Mesenchymal stem cell (in vitro differentiated cells and primary cell): Measurements from ENCODE around the gene GP9.

ENCODE experiments used
- DNase-seq: peaks from one replicate; pipeline ENCODE4 v3.0.0-alpha.2; 2013
- H2AFZ ChIP-seq: one replicate; pipeline ENCODE4 v1.6.1; 2013; ENCODE audit warnings: low read depth, mild to moderate bottlenecking, control low read depth, inconsistent platforms, low read length, moderate library complexity
- H2AK5ac ChIP-seq: 2 replicates; pipeline ENCODE4 v1.6.1; 2013; ENCODE audit warnings: low read length, moderate library complexity, mild to moderate bottlenecking, inconsistent platforms; ENCODE audit not compliant: severe bottlenecking
- H2BK120ac ChIP-seq: one replicate; pipeline ENCODE4 v1.6.1; 2013; ENCODE audit warnings: low read depth, mild to moderate bottlenecking, inconsistent platforms, low read length, moderate library complexity
- H2BK12ac ChIP-seq, 2 experiments: one replicate each; pipeline ENCODE4 v1.6.1; 2013; ENCODE audit warnings: inconsistent platforms in 2 of 2, low read length in 2 of 2, mild to moderate bottlenecking in 2 of 2, moderate library complexity in 2 of 2, control low read depth in 1 of 2
- H2BK15ac ChIP-seq: one replicate; pipeline ENCODE4 v1.6.1; 2013; ENCODE audit warnings: mild to moderate bottlenecking, low read depth, inconsistent platforms; ENCODE audit not compliant: poor library complexity, severe bottlenecking
- H2BK5ac ChIP-seq: 2 replicates; pipeline ENCODE4 v1.6.1; 2013; ENCODE audit warnings: low read depth, mild to moderate bottlenecking, low read length, control low read depth, inconsistent platforms; ENCODE audit not compliant: poor library complexity, severe bottlenecking
- H3K14ac ChIP-seq, 2 experiments: one replicate each; pipeline ENCODE4 v1.6.1; 2013; ENCODE audit warnings: inconsistent platforms in 2 of 2, low read length in 2 of 2, control low read depth in 1 of 2, mild to moderate bottlenecking in 1 of 2, moderate library complexity in 1 of 2
- H3K18ac ChIP-seq, 2 experiments: one replicate each; pipeline ENCODE4 v1.6.1; 2013; ENCODE audit warnings: inconsistent platforms in 2 of 2, low read length in 2 of 2, control low read depth in 1 of 2, low read depth in 1 of 2, mild to moderate bottlenecking in 1 of 2
- H3K23ac ChIP-seq, 2 experiments: one replicate each; pipeline ENCODE4 v1.6.1; 2013; ENCODE audit warnings: inconsistent platforms in 2 of 2, low read length in 2 of 2, mild to moderate bottlenecking in 2 of 2, moderate library complexity in 2 of 2, control low read depth in 1 of 2
- H3K27ac ChIP-seq: 2 replicates; pipeline ENCODE4 v1.5.1; 2013; ENCODE audit warnings: mild to moderate bottlenecking, moderate library complexity, low read length, control low read depth, inconsistent platforms; ENCODE audit not compliant: poor library complexity, severe bottlenecking
- H3K27me3 ChIP-seq, 2 experiments: 2 replicates each; pipeline versions ENCODE4 v1.6.1 to v1.7.0; 2013; ENCODE audit warnings: low read length in 2 of 2, mild to moderate bottlenecking in 2 of 2, moderate library complexity in 2 of 2, control low read depth in 1 of 2, inconsistent platforms in 1 of 2; ENCODE audit not compliant: control insufficient read depth in 1 of 2, insufficient read depth in 1 of 2
- H3K36me3 ChIP-seq, 2 experiments: 2 replicates each; pipeline versions ENCODE4 v1.6.1 to v1.7.0; 2013; ENCODE audit warnings: low read length in 2 of 2, control low read depth in 1 of 2, inconsistent platforms in 1 of 2, low read depth in 1 of 2, mild to moderate bottlenecking in 1 of 2; ENCODE audit not compliant: insufficient read depth in 2 of 2, control insufficient read depth in 1 of 2
- H3K4ac ChIP-seq, 2 experiments: one replicate each; pipeline ENCODE4 v1.6.1; 2013; ENCODE audit warnings: inconsistent platforms in 2 of 2, low read length in 2 of 2, mild to moderate bottlenecking in 2 of 2, moderate library complexity in 2 of 2, control low read depth in 1 of 2, low read depth in 1 of 2
- H3K4me1 ChIP-seq: 2 replicates; pipeline ENCODE4 v1.6.1; 2013; ENCODE audit warnings: low read depth, low read length, control low read depth; ENCODE audit not compliant: control insufficient read depth, insufficient read depth
- H3K4me2 ChIP-seq: 2 replicates; pipeline ENCODE4 v1.6.1; 2013; ENCODE audit warnings: low read length, mild to moderate bottlenecking, inconsistent platforms; ENCODE audit not compliant: poor library complexity, severe bottlenecking
- H3K4me3 ChIP-seq, 2 experiments: 2 replicates each; pipeline versions ENCODE4 v1.5.1 to v1.7.0; 2013; ENCODE audit warnings: low read length in 2 of 2, mild to moderate bottlenecking in 2 of 2, control low read depth in 1 of 2, low read depth in 1 of 2; ENCODE audit not compliant: insufficient read depth in 1 of 2
- H3K79me1 ChIP-seq: replicated peaks from 2 replicates; pipeline ENCODE4 v1.6.1; 2013; ENCODE audit warnings: mild to moderate bottlenecking, control low read depth, low read length, inconsistent platforms; ENCODE audit not compliant: poor library complexity, severe bottlenecking
- H3K9ac ChIP-seq: 2 replicates; pipeline ENCODE4 v1.7.0; 2013; ENCODE audit warnings: mild to moderate bottlenecking, low read length, moderate library complexity
- H3K9me3 ChIP-seq: 2 replicates; pipeline ENCODE4 v1.7.0; 2013; ENCODE audit warnings: mild to moderate bottlenecking, low read length; ENCODE audit not compliant: control insufficient read depth
- H4K8ac ChIP-seq: one replicate; pipeline ENCODE4 v1.6.1; 2013; ENCODE audit warnings: inconsistent platforms, mild to moderate bottlenecking, low read length, moderate library complexity
- H4K91ac ChIP-seq: one replicate; pipeline ENCODE4 v1.6.1; 2013; ENCODE audit warnings: mild to moderate bottlenecking, low read length, inconsistent platforms
- WGBS: methylation state at CpG from one replicate; pipeline ENCODE4 v1.1.7; 2013; ENCODE audit warnings: mixed read lengths; 5-methylcytosine and 5-hydroxymethylcytosine counted together

GP9 gene

DNA sequence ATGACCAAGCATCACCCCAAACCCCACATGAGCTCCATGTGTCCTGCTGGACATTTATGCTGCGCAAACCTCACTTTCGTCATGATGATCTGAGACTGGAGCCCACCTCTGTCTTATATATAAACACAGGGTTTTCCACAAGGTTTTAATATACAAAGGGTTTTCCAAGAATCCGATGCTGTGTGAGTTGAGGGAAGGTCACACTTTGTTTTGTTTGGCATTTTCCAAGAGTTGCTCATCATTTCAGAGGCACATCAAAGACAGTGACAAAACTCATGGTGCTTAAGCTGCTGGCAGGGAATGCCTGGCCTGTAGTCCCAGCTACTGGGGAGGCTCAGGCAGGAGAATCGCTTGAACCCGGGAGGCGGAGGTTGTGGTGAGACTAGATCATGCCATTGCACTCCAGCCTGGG, 39.4 kb upstream of the GP9 start:
- Histone ChIP-seq H3K4me3 (no peak overlapping the region), H3K4me1 (peaks cover 4% of the 10 kb centered on the region), H3K4ac (peak overlapping the region in 1 of 2 experiments; percentile 50), H2AK5ac (no peak overlapping the region), H3K79me1 (no peaks in the 10 kb centered on the region), H4K91ac (no peak overlapping the region), H3K14ac (no peak overlapping the region), H2AFZ (no peak overlapping the region), H3K27me3 (peaks cover 37 to 52% of the 10 kb centered on the region in 2 experiments), H4K8ac (peak overlapping the region; percentile 50), H3K9ac (no peak overlapping the region), H3K18ac (peak overlapping the region in 1 of 2 experiments; percentile 19), H2BK15ac (no peak overlapping the region), H2BK120ac (no peak overlapping the region), H3K27ac (no peak overlapping the region), H3K9me3 (no peaks in the 10 kb centered on the region), H3K36me3 (no peaks in the 10 kb centered on the region), H2BK5ac (no peak overlapping the region), H3K23ac (no peak overlapping the region), H3K4me2 (no peak overlapping the region), H2BK12ac (no peak overlapping the region)
- DNase-seq, result peak; percentile 93
- 70% methylated on average over 5 of the region's 6 CpGs for WGBS

DNA sequence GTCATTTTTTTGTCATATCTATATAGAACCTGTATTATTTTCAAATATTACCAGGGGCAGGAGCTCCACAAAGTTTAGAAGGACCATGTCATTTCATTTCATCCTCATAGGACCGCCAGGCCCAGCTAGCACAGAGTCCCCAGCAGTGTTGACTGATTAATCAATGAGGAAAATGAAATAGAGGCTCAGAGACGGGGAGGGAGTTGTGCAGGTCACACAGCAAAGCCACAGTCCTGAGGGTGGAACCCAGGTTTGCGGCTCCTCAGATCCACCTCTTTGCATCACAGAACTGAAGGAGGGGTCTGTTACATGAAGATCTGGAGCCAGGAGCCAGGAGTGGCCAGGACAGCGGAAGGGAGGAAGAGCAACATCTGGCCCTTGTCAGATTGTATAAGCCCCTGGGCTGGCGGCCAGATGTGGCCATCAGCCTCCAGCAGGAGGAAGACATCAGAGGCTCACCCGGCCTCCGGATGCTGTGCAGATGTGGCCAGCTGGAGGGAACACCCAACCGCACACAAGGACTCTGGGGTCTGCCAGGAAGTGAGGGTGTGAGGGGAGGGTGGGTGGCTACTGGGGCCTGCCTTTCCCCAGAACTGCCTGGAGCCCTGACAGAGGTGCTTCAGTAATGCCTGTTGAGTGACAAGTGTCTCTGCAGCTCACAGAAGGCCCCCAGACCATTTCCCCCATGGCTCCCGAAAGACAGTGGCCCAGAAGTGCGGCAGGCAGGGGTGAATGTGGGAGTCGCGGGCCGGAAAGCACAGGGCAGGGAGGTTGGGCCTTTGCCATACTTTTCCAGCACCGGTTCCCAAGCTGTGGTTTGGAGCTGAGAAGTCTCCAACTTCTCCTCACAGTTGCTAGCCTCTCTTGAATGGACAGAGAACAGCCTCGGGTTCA, 38.2 kb upstream of the GP9 start:
- H2BK12ac ChIP-seq, result no peak overlapping the region
- H2AK5ac ChIP-seq, result no peak overlapping the region
- H3K27me3 ChIP-seq, result peaks cover 41 to 60% of the 10 kb centered on the region in 2 experiments
- peak; percentile 87 for DNase-seq
- H3K23ac ChIP-seq, result no peak overlapping the region
- H3K9ac ChIP-seq, result no peak overlapping the region
- no peak overlapping the region for H3K27ac ChIP-seq
- no peak overlapping the region for H3K4me3 ChIP-seq
- no peak overlapping the region for H4K91ac ChIP-seq
- peak overlapping the region; percentile 78 for H4K8ac ChIP-seq
- peaks cover 12% of the 10 kb centered on the region for H3K4me1 ChIP-seq
- H3K14ac ChIP-seq, result no peak overlapping the region
- no peak overlapping the region for H2BK5ac ChIP-seq
- H3K18ac ChIP-seq, result no peak overlapping the region
- 70% methylated on average over 14 of the region's 15 CpGs for WGBS
- H2BK120ac ChIP-seq, result no peak overlapping the region
- peak overlapping the region; percentile 64 for H2BK15ac ChIP-seq
- H3K36me3 ChIP-seq, result no peaks in the 10 kb centered on the region
- no peak overlapping the region for H3K4me2 ChIP-seq
- no peaks in the 10 kb centered on the region for H3K79me1 ChIP-seq
- H2AFZ ChIP-seq, result no peak overlapping the region
- H3K9me3 ChIP-seq, result no peaks in the 10 kb centered on the region
- peak overlapping the region in 1 of 2 experiments; percentile 55 for H3K4ac ChIP-seq

DNA sequence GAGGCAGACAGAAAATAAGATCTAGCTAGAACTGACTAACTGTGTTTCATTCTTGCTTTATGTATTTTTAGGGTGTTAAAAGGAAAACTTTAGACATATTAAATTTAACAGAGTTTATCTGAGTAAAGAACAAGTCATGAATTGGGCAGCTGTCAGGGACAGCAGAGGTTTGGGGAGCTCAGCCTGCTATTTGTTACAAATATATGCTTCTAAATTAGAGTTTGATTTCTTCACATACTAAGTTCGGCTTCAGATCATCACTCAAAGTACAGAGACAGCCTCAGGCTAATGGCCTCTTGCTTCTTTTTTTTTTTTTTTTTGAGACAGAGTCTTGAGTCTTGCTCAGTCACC, 37.6 kb upstream of the GP9 start:
- no peaks in the 10 kb centered on the region for H3K79me1 ChIP-seq
- 86% methylated on average over 1 of the region's 1 CpG for whole genome bisulfite sequencing
- no peaks in the 10 kb centered on the region for H3K9me3 ChIP-seq
- DNase-seq, result no peak
- no peak overlapping the region for H3K4me2 ChIP-seq
- no peak overlapping the region for H2BK12ac ChIP-seq
- H2AFZ ChIP-seq, result no peak overlapping the region
- no peak overlapping the region for H3K27ac ChIP-seq
- H4K8ac ChIP-seq, result no peak overlapping the region
- no peak overlapping the region for H3K23ac ChIP-seq
- H3K9ac ChIP-seq, result no peak overlapping the region
- peaks cover 13% of the 10 kb centered on the region for H3K4me1 ChIP-seq
- H3K27me3 ChIP-seq, result peaks cover 35 to 56% of the 10 kb centered on the region in 2 experiments
- no peak overlapping the region for H3K14ac ChIP-seq
- H3K36me3 ChIP-seq, result no peaks in the 10 kb centered on the region
- H3K18ac ChIP-seq, result no peak overlapping the region
- H2BK15ac ChIP-seq, result no peak overlapping the region
- no peak overlapping the region for H4K91ac ChIP-seq
- no peak overlapping the region for H3K4me3 ChIP-seq
- no peak overlapping the region for H2BK5ac ChIP-seq
- no peak overlapping the region for H2AK5ac ChIP-seq
- H3K4ac ChIP-seq, result no peak overlapping the region
- H2BK120ac ChIP-seq, result no peak overlapping the region

DNA sequence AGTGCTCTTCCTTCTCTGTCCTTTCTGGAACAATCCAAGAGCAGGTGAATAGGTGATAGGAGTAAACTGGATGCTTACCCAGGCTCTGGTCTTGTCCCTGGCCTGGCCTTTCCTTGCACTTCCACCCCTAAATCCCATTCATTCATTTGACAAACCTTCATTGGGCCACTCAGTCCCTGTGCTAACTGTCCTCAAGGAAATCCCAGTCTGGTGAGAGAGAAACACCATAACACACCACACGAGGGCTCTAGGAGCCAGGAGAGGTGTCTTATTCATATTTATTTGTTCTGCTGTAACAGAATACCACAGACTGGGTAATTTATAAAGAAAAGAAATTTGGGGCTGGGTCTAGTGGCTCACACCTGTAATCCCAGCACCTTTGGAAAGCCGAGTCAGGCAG, 36.7 kb upstream of the GP9 start:
- Histone ChIP-seq H2BK120ac (no peak overlapping the region), H3K4me1 (peaks cover 13% of the 10 kb centered on the region), H3K4me2 (no peak overlapping the region), H3K27ac (no peak overlapping the region), H3K14ac (no peak overlapping the region), H2BK12ac (no peak overlapping the region), H3K79me1 (no peaks in the 10 kb centered on the region), H3K23ac (peak overlapping the region in 1 of 2 experiments; percentile 88), H3K9ac (no peak overlapping the region), H4K91ac (no peak overlapping the region), H4K8ac (no peak overlapping the region), H3K4ac (no peak overlapping the region), H2BK5ac (no peak overlapping the region), H2AFZ (no peak overlapping the region), H3K4me3 (no peak overlapping the region), H2BK15ac (no peak overlapping the region), H3K9me3 (no peaks in the 10 kb centered on the region), H3K27me3 (peaks cover 28 to 50% of the 10 kb centered on the region in 2 experiments), H2AK5ac (no peak overlapping the region), H3K36me3 (no peaks in the 10 kb centered on the region), H3K18ac (no peak overlapping the region)
- DNase-seq, result no peak
- 100% methylated on average over 1 of the region's 2 CpGs for WGBS
